Vagina (tissue), 2 donors: Measurements from ENCODE around the gene RILPL1.

Source experiments
- POLR2A ChIP-seq, 2 donors: fragments of 450-650 bp; IDR thresholded peaks; one replicate each; pipeline ENCODE4 v1.6.1; 2017; ENCODE audit warnings: antibody characterized with exemption in 2 of 2, mild to moderate bottlenecking in 2 of 2, moderate library complexity in 2 of 2
- POLR2AphosphoS5 ChIP-seq, 2 donors: sonication (generic); formaldehyde crosslinking; IDR thresholded peaks; one replicate each; pipeline ENCODE4 v1.9.0; 2017; ENCODE audit warnings: antibody characterized with exemption in 2 of 2, mild to moderate bottlenecking in 2 of 2, low read depth in 1 of 2; ENCODE audit not compliant: insufficient read depth in 1 of 2
- TF ChIP-seq, protein P1 (sequence below), 3 experiments: fragments of 450-650 bp in 2 of 3; fragments of 200-600 bp in 1 of 3; sonication (generic) in 1 of 3; IDR thresholded peaks; one replicate each; pipeline ENCODE4 v1.5.1; 2017 to 2019; ENCODE audit warnings: antibody characterized with exemption in 3 of 3, mild to moderate bottlenecking in 2 of 3, moderate library complexity in 2 of 3

DNA sequence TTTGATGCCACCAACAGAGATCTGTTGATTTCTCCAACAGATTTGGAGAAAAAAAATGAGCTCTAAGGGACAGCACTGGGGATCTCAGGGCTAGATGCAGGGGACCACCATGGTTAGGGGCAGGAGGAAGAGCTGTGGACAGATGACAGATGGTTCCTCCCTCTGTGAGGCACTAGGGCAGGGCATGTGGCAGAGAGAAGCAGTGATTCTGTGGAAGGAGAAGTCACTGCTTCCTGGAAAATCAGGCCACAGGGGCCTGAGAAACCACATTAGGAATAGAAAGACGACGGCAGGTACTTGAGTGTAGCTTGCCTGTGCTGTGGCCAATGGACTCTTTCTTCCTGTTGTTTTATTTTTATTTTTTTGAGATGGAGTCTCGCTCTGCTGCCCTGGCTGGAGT, 25.9 kb upstream of the RILPL1 start:
- TF ChIP-seq, protein P1, sequence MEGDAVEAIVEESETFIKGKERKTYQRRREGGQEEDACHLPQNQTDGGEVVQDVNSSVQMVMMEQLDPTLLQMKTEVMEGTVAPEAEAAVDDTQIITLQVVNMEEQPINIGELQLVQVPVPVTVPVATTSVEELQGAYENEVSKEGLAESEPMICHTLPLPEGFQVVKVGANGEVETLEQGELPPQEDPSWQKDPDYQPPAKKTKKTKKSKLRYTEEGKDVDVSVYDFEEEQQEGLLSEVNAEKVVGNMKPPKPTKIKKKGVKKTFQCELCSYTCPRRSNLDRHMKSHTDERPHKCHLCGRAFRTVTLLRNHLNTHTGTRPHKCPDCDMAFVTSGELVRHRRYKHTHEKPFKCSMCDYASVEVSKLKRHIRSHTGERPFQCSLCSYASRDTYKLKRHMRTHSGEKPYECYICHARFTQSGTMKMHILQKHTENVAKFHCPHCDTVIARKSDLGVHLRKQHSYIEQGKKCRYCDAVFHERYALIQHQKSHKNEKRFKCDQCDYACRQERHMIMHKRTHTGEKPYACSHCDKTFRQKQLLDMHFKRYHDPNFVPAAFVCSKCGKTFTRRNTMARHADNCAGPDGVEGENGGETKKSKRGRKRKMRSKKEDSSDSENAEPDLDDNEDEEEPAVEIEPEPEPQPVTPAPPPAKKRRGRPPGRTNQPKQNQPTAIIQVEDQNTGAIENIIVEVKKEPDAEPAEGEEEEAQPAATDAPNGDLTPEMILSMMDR (IDR thresholded peaks at IDR 0.05): no peak
- TF ChIP-seq POLR2A (IDR thresholded peaks at IDR 0.05) (no peak), POLR2AphosphoS5 (IDR thresholded peaks at IDR 0.05; ENCODE audit: insufficient read depth in 1 of 2, low read depth in 1 of 2) (no peak)
